ENCODE results near the gene AHI1. TPM values are rescaled to one million over a fixed set of nuclear protein-coding genes. Genes with fewer than 3 reads are reported as not detected.

The AHI1 gene
- total RNA-seq, 1 experiment from 2014 or later = 11.3 TPM

- POLR2A ChIA-PET = no interaction called here
- H3K36me3 Mint-ChIP-seq (ENCODE audit: insufficient read depth, unreplicated experiment) = no peaks in the 10 kb centered on the region
- DNase-seq = no peak
Measured at GRCh38 chr6:135514706-135515105, 17.2 kb upstream of the AHI1 start.

GRCh38 chr6:135506270-135506997 is 8.9 kb upstream of the AHI1 start:
- CTCF ChIA-PET = interaction anchor here (1.0 kb wide), 1 partner anchor 403 kb away, joined by 5 read pairs; no protein-coding TSS in a partner anchor
- Histone ChIP-seq H3K36me3 (ENCODE audit: control insufficient read depth, insufficient read depth, low read length) (no peaks in the 10 kb centered on the region), H3K27me3 (replicated peaks; ENCODE audit: control insufficient read depth, insufficient read depth, low read length) (no peaks in the 10 kb centered on the region), H3K4me3 (ENCODE audit: low read depth, low read length) (no peak overlapping the region), H3K4me1 (peaks cover 24% of the 10 kb centered on the region), H3K9me3 (no peaks in the 10 kb centered on the region)
- Mint-ChIP-seq H3K27ac (ENCODE audit: unreplicated experiment) (peak overlapping the region; percentile 65), H3K4me3 (ENCODE audit: unreplicated experiment) (peak overlapping the region; percentile 9), H3K9me3 (ENCODE audit: unreplicated experiment) (no peaks in the 10 kb centered on the region), H3K4me1 (ENCODE audit: low read depth, unreplicated experiment) (peaks cover 18% of the 10 kb centered on the region), H3K27me3 (ENCODE audit: insufficient read depth, unreplicated experiment) (no peaks in the 10 kb centered on the region), H3K36me3 (ENCODE audit: insufficient read depth, unreplicated experiment) (no peaks in the 10 kb centered on the region)
- TF ChIP-seq, protein P1, sequence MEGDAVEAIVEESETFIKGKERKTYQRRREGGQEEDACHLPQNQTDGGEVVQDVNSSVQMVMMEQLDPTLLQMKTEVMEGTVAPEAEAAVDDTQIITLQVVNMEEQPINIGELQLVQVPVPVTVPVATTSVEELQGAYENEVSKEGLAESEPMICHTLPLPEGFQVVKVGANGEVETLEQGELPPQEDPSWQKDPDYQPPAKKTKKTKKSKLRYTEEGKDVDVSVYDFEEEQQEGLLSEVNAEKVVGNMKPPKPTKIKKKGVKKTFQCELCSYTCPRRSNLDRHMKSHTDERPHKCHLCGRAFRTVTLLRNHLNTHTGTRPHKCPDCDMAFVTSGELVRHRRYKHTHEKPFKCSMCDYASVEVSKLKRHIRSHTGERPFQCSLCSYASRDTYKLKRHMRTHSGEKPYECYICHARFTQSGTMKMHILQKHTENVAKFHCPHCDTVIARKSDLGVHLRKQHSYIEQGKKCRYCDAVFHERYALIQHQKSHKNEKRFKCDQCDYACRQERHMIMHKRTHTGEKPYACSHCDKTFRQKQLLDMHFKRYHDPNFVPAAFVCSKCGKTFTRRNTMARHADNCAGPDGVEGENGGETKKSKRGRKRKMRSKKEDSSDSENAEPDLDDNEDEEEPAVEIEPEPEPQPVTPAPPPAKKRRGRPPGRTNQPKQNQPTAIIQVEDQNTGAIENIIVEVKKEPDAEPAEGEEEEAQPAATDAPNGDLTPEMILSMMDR (IDR thresholded peaks at IDR 0.05; ENCODE audit: insufficient read depth in 1 of 2, low read depth in 1 of 2, low read length in 1 of 2, severe bottlenecking in 1 of 2, unreplicated experiment in 1 of 2) = peak; percentile 19 to 57
- peak in 1 of 2 experiments; percentile 35 for DNase-seq
- intact Hi-C loops (cut with micrococcal nuclease; ENCODE audit: unreplicated experiment) = loop anchor here (1.0 to 5.0 kb wide), 6 partner anchors 17 to 811 kb away; no protein-coding TSS in a partner anchor
- BruUV-seq (replicated peaks) = no TSS peak
- POLR2A ChIA-PET = no interaction called here

More at GRCh38 chr6:135514706-135515105, 17.2 kb upstream of the AHI1 start:
- Mint-ChIP-seq H3K4me3 (ENCODE audit: unreplicated experiment) (no peak overlapping the region), H3K27me3 (ENCODE audit: insufficient read depth, unreplicated experiment) (no peaks in the 10 kb centered on the region), H3K9me3 (ENCODE audit: unreplicated experiment) (no peaks in the 10 kb centered on the region), H3K27ac (ENCODE audit: unreplicated experiment) (no peak overlapping the region), H3K4me1 (ENCODE audit: low read depth, unreplicated experiment) (no peaks in the 10 kb centered on the region)
- Histone ChIP-seq H3K27me3 (replicated peaks; ENCODE audit: control insufficient read depth, insufficient read depth, low read length) (no peaks in the 10 kb centered on the region), H3K9me3 (no peaks in the 10 kb centered on the region), H3K36me3 (ENCODE audit: control insufficient read depth, insufficient read depth, low read length) (no peaks in the 10 kb centered on the region), H3K4me3 (ENCODE audit: low read depth, low read length) (no peak overlapping the region), H3K4me1 (no peaks in the 10 kb centered on the region)
- intact Hi-C loops (cut with micrococcal nuclease; ENCODE audit: unreplicated experiment) = no loop called here
- CTCF ChIA-PET = no interaction called here
- BruUV-seq (replicated peaks) = no TSS peak
- TF ChIP-seq, protein P1 (IDR thresholded peaks at IDR 0.05; ENCODE audit: insufficient read depth in 1 of 2, low read depth in 1 of 2, low read length in 1 of 2, severe bottlenecking in 1 of 2, unreplicated experiment in 1 of 2) = no peak

GRCh38 chr6:135505648-135506047 is 8.1 kb upstream of the AHI1 start:
- peaks cover 24% of the 10 kb centered on the region for H3K4me1 ChIP-seq
- no peaks in the 10 kb centered on the region for H3K27me3 ChIP-seq (replicated peaks; ENCODE audit: control insufficient read depth, insufficient read depth, low read length)
- H3K36me3 ChIP-seq (ENCODE audit: control insufficient read depth, insufficient read depth, low read length) = no peaks in the 10 kb centered on the region
- ChIA-PET CTCF (no interaction called here), POLR2A (no interaction called here)
- H3K9me3 ChIP-seq = no peaks in the 10 kb centered on the region
- no peak for DNase-seq
- H3K36me3 Mint-ChIP-seq (ENCODE audit: insufficient read depth, unreplicated experiment) = no peaks in the 10 kb centered on the region
- no peaks in the 10 kb centered on the region for H3K27me3 Mint-ChIP-seq (ENCODE audit: insufficient read depth, unreplicated experiment)
- H3K4me3 Mint-ChIP-seq (ENCODE audit: unreplicated experiment) = peak overlapping the region; percentile 9
- TF ChIP-seq, protein P1 (IDR thresholded peaks at IDR 0.05; ENCODE audit: insufficient read depth in 1 of 2, low read depth in 1 of 2, low read length in 1 of 2, severe bottlenecking in 1 of 2, unreplicated experiment in 1 of 2) = no peak
- intact Hi-C loops (cut with micrococcal nuclease; ENCODE audit: unreplicated experiment) = loop anchor here (1.0 to 5.0 kb wide), 6 partner anchors 18 to 812 kb away; no protein-coding TSS in a partner anchor
- no peaks in the 10 kb centered on the region for H3K9me3 Mint-ChIP-seq (ENCODE audit: unreplicated experiment)
- H3K27ac Mint-ChIP-seq (ENCODE audit: unreplicated experiment) = peak overlapping the region; percentile 65
- no TSS peak for BruUV-seq (replicated peaks)
- peaks cover 18% of the 10 kb centered on the region for H3K4me1 Mint-ChIP-seq (ENCODE audit: low read depth, unreplicated experiment)
- H3K4me3 ChIP-seq (ENCODE audit: low read depth, low read length) = no peak overlapping the region

All from Caco-2 (cell line).